Esophagus muscularis mucosa (tissue), 4 donors: ENCODE data around the gene RASAL2. TPM values are rescaled to one million over a fixed set of nuclear protein-coding genes. Genes with fewer than 3 reads are reported as not detected.

Source experiments
- DNase-seq: peaks from one replicate; pipeline ENCODE4 v3.0.0-alpha.2; 2017; ENCODE audit errors: extremely low spot score
- H3K27ac ChIP-seq, 4 donors: fragments of 200-600 bp; sonication (generic); replicated peaks in 1 of 4; 1 replicate in 3 of 4; 2 replicates in 1 of 4; pipeline ENCODE4 v1.5.1; 2016 to 2019; ENCODE audit warnings: mild to moderate bottlenecking in 1 of 4
- H3K27me3 ChIP-seq, 4 donors: fragments of 200-600 bp; sonication (generic); one replicate each; pipeline versions ENCODE4 v1.5.1 to v1.6.0; 2016 to 2019
- H3K36me3 ChIP-seq, 4 donors: fragments of 200-600 bp; sonication (generic); one replicate each; pipeline ENCODE4 v1.5.1; 2016 to 2019
- H3K4me1 ChIP-seq, 4 donors: fragments of 200-600 bp; sonication (generic); one replicate each; pipeline ENCODE4 v1.5.1; 2016 to 2019
- H3K4me3 ChIP-seq, 4 donors: fragments of 200-600 bp; sonication (generic); 1 replicate in 2 of 4; 2 replicates in 2 of 4; pipeline ENCODE4 v1.5.1; 2016 to 2019; ENCODE audit warnings: mild to moderate bottlenecking in 4 of 4, moderate library complexity in 1 of 4
- H3K9me3 ChIP-seq, 4 donors: fragments of 200-600 bp; sonication (generic); 1 replicate in 3 of 4; 2 replicates in 1 of 4; pipeline ENCODE4 v1.5.1; 2016 to 2019
- EP300 ChIP-seq: sonication (generic); formaldehyde crosslinking; IDR thresholded peaks from one replicate; pipeline ENCODE4 v1.6.1; 2017; ENCODE audit warnings: antibody characterized with exemption
- POLR2A ChIP-seq: fragments of 450-650 bp; IDR thresholded peaks from one replicate; pipeline ENCODE4 v1.6.1; 2017; ENCODE audit warnings: antibody characterized with exemption, moderate library complexity, mild to moderate bottlenecking, low read depth
- POLR2AphosphoS5 ChIP-seq, 2 donors: sonication (generic); formaldehyde crosslinking; IDR thresholded peaks; one replicate each; pipeline ENCODE4 v1.6.1; 2017; ENCODE audit warnings: antibody characterized with exemption in 2 of 2
- WGBS: methylation state at CpG from one replicate; pipeline ENCODE4 v1.1.5; 2018; 5-methylcytosine and 5-hydroxymethylcytosine counted together
- intact Hi-C: fragments of 100-400 bp; cut with DNase I; formaldehyde crosslinking; loops from one replicate; pipeline ENCODE4 v1.15.1; 2023
- total RNA-seq, 4 donors: library from RNA; depleted of rRNA; stranded (reverse); fragments of >200 nt; gene quantifications; one replicate each; pipeline versions ENCODE4 v1.1.0 to v1.2.1, GENCODE V29; 2016
- TF ChIP-seq, protein P1 (sequence below), 3 experiments: fragments of 200-600 bp in 2 of 3; fragments of 450-650 bp in 1 of 3; sonication (generic) in 2 of 3; IDR thresholded peaks; one replicate each; pipeline ENCODE4 v1.5.1; 2017 to 2019; ENCODE audit warnings: antibody characterized with exemption in 3 of 3, mild to moderate bottlenecking in 2 of 3, moderate library complexity in 1 of 3

RASAL2 gene
- total RNA-seq, 4 donors from 2014 or later, result 11.6 to 30.0 (median 22.3) TPM

DNA sequence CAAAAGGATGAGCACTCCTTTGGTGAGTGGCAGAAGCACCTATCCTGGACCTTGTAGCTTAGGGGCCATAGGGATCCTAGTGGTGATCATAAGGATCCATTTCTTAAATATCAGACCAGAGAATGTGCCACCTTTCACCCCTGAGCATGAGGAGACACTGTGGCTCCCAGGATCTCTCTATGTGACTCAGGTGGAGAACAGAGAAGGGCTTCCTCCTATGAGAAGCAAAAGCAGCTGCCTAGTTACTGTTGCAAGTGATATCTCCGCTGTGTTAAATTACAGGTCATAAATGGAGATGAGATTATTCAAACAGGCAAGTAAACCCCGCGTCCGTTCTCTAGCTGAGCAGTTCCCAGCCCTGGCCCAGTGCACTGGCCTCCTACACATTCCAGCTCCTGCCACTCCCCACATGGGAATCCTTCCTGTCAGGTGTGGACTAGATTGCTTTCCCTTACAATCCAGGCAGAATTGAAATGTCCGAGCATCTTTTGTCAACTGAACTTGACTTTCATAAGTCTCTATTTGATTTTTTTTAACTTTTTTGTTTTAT lies 376.6 kb downstream of the RASAL2 start:
- 85% methylated on average over 5 of the region's 5 CpGs for WGBS
- intact Hi-C loops, result no loop called here
- no peak overlapping the region for H3K27ac ChIP-seq
- no peak overlapping the region for H3K4me3 ChIP-seq
- no peaks in the 10 kb centered on the region for H3K4me1 ChIP-seq
- TF ChIP-seq EP300 (no peak), POLR2A (no peak), POLR2AphosphoS5 (IDR thresholded peaks at IDR 0.05) (no peak)
- TF ChIP-seq, protein P1, sequence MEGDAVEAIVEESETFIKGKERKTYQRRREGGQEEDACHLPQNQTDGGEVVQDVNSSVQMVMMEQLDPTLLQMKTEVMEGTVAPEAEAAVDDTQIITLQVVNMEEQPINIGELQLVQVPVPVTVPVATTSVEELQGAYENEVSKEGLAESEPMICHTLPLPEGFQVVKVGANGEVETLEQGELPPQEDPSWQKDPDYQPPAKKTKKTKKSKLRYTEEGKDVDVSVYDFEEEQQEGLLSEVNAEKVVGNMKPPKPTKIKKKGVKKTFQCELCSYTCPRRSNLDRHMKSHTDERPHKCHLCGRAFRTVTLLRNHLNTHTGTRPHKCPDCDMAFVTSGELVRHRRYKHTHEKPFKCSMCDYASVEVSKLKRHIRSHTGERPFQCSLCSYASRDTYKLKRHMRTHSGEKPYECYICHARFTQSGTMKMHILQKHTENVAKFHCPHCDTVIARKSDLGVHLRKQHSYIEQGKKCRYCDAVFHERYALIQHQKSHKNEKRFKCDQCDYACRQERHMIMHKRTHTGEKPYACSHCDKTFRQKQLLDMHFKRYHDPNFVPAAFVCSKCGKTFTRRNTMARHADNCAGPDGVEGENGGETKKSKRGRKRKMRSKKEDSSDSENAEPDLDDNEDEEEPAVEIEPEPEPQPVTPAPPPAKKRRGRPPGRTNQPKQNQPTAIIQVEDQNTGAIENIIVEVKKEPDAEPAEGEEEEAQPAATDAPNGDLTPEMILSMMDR (IDR thresholded peaks at IDR 0.05), result no peak
- H3K36me3 ChIP-seq, result peaks cover 14 to 91% (median 43%) of the 10 kb centered on the region in 4 donors
- DNase-seq, result no peak
- H3K27me3 ChIP-seq, result no peaks in the 10 kb centered on the region
- no peaks in the 10 kb centered on the region for H3K9me3 ChIP-seq

DNA sequence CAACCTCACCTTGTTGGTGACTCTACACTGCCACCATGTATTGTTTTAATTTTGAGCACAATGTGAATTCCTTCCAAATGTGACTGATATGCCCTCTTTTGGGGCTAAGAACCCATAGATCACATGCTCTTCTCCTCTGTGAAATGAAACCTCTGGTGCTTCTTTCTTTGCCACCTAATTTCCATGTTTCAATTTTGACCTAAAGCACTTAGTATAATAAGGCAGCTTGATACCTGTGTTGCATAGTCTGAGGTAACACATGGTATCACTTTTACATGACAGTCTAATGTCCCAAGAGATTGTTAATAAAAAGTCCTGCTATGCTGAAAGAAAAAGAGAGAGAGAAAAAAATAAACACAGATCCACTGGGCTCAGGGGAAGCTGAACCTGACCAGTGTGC lies 378.6 kb downstream of the RASAL2 start:
- Histone ChIP-seq H3K4me3 (no peak overlapping the region), H3K4me1 (no peaks in the 10 kb centered on the region), H3K36me3 (peaks cover 10 to 90% (median 24%) of the 10 kb centered on the region in 4 donors), H3K9me3 (no peaks in the 10 kb centered on the region), H3K27me3 (no peaks in the 10 kb centered on the region), H3K27ac (no peak overlapping the region)
- intact Hi-C loops, result no loop called here
- no peak for TF ChIP-seq POLR2A
- TF ChIP-seq EP300, result no peak
- TF ChIP-seq, protein P1 (IDR thresholded peaks at IDR 0.05), result no peak
- no peak for TF ChIP-seq POLR2AphosphoS5 (IDR thresholded peaks at IDR 0.05)
- no peak for DNase-seq

DNA sequence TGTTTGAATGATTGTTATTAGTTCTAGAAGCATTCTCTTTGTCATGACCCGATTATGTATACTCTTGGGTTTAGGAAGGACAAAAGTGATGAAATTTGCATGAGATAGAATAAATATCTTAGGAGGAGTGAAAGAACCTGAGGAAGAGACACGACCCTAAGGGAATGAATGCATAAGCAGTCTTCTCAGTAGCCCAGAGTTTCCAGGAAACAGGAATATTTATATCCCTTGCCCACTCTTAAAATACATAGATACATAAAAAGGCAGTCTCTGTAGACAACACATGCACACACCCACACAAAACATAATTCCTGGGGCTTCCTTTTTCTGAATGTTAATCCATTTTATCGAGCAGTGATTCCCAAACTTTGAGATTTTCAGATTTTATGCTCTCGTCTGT lies 383.5 kb downstream of the RASAL2 start:
- H3K4me3 ChIP-seq, result no peak overlapping the region

DNA sequence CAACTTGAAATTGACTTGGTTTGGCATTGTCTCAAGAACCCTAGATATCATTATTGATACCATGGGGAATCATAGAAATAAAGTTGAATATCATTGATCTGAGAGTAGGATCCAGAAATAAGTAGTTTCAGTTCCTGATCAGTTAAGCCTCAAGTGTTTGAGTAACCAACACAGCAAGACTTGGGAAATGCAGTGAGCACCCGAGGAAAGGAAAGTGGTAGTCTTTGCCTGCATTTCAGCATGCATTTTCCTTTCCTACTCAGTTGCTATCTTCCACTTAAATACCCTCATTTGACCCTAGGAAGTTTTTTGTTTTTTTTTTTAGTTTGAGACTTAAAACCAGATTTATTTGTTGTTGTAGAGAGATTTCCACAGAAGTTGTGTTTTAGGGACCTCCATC lies 383.9 kb downstream of the RASAL2 start:
- Histone ChIP-seq H3K36me3 (peaks cover 9 to 55% (median 9%) of the 10 kb centered on the region in 4 donors), H3K9me3 (no peaks in the 10 kb centered on the region), H3K27me3 (no peaks in the 10 kb centered on the region), H3K27ac (no peak overlapping the region), H3K4me3 (no peak overlapping the region), H3K4me1 (no peaks in the 10 kb centered on the region)
- intact Hi-C loops, result no loop called here
- no peak for TF ChIP-seq POLR2A
- TF ChIP-seq POLR2AphosphoS5 (IDR thresholded peaks at IDR 0.05), result no peak
- TF ChIP-seq, protein P1 (IDR thresholded peaks at IDR 0.05), result no peak
- TF ChIP-seq EP300, result no peak
- WGBS, result 63% methylated on average over 1 of the region's 1 CpG
- no peak for DNase-seq

More for the DNA sequence above, 383.5 kb downstream of the RASAL2 start:
- 88% methylated on average over 4 of the region's 4 CpGs for WGBS
- DNase-seq, result no peak
- H3K4me1 ChIP-seq, result no peaks in the 10 kb centered on the region
- no peak overlapping the region for H3K27ac ChIP-seq
- H3K9me3 ChIP-seq, result no peaks in the 10 kb centered on the region
- no peaks in the 10 kb centered on the region for H3K27me3 ChIP-seq
- intact Hi-C loops, result no loop called here
- peaks cover 10 to 60% (median 12%) of the 10 kb centered on the region in 4 donors for H3K36me3 ChIP-seq
- no peak for TF ChIP-seq EP300
- TF ChIP-seq POLR2A, result no peak
- TF ChIP-seq, protein P1 (IDR thresholded peaks at IDR 0.05), result no peak
- TF ChIP-seq POLR2AphosphoS5 (IDR thresholded peaks at IDR 0.05), result no peak
